ENCODE measurements around the gene INPP5A.

INPP5A gene

GRCh38 chr10:132785723-132786475 lies 248.3 kb downstream of the INPP5A start, which contains the start of gene NKX6-2:
Gene NKX6-2, minus strand, starts transcription at chr10:132786147. Its CDS starts 199 bp downstream, at chr10:132785948.
- no peak for ATAC-seq
- no peak for TF ChIP-seq TOX (CRISPR knock-in tag; IDR thresholded peaks at IDR 0.05; ENCODE audit: borderline replicate concordance)
- TF ChIP-seq ESRRG (CRISPR knock-in tag; IDR thresholded peaks at IDR 0.05) = no peak
- TF ChIP-seq CSDC2 (CRISPR knock-in tag; IDR thresholded peaks at IDR 0.05) = no peak
- no peak for TF ChIP-seq TSHZ2 (CRISPR knock-in tag; IDR thresholded peaks at IDR 0.05)
- no peak for TF ChIP-seq OSR1 (CRISPR knock-in tag; IDR thresholded peaks at IDR 0.05)
- TF ChIP-seq ZNF8 (CRISPR knock-in tag; IDR thresholded peaks at IDR 0.05) = no peak
- TF ChIP-seq CREB5 (CRISPR knock-in tag; IDR thresholded peaks at IDR 0.05; ENCODE audit: low read depth) = no peak
- no peak for TF ChIP-seq ARNTL (CRISPR knock-in tag; IDR thresholded peaks at IDR 0.05; ENCODE audit: borderline replicate concordance, low read depth)
- TF ChIP-seq CSRNP3 (CRISPR knock-in tag; IDR thresholded peaks at IDR 0.05) = no peak
- TF ChIP-seq ISL1 (CRISPR knock-in tag; IDR thresholded peaks at IDR 0.05) = no peak
- TF ChIP-seq RARB (CRISPR knock-in tag; IDR thresholded peaks at IDR 0.05) = no peak
- no peak for TF ChIP-seq ZC3H10 (CRISPR knock-in tag; IDR thresholded peaks at IDR 0.05)

- ATAC-seq = no peak
- TF ChIP-seq TOX (CRISPR knock-in tag; IDR thresholded peaks at IDR 0.05; ENCODE audit: borderline replicate concordance) (no peak), CSRNP3 (CRISPR knock-in tag; IDR thresholded peaks at IDR 0.05) (no peak), PPARA (CRISPR knock-in tag; IDR thresholded peaks at IDR 0.05; ENCODE audit: borderline replicate concordance) (no peak), ZFP3 (CRISPR knock-in tag; IDR thresholded peaks at IDR 0.05) (no peak), ESRRG (CRISPR knock-in tag; IDR thresholded peaks at IDR 0.05) (no peak), CSDC2 (CRISPR knock-in tag; IDR thresholded peaks at IDR 0.05) (no peak), POU6F1 (CRISPR knock-in tag; IDR thresholded peaks at IDR 0.05; ENCODE audit: borderline replicate concordance, low read depth) (no peak), ARNTL (CRISPR knock-in tag; IDR thresholded peaks at IDR 0.05; ENCODE audit: borderline replicate concordance, low read depth) (no peak), SNAI2 (CRISPR knock-in tag; IDR thresholded peaks at IDR 0.05) (no peak), ZNF565 (CRISPR knock-in tag; conservative IDR thresholded peaks at IDR 0.05; ENCODE audit: low read depth) (no peak), GLIS3 (CRISPR knock-in tag; IDR thresholded peaks at IDR 0.05) (no peak), BACH2 (CRISPR knock-in tag; IDR thresholded peaks at IDR 0.05; ENCODE audit: borderline replicate concordance) (no peak), RARB (CRISPR knock-in tag; IDR thresholded peaks at IDR 0.05) (no peak), ZNF8 (CRISPR knock-in tag; IDR thresholded peaks at IDR 0.05) (no peak), ZNF70 (CRISPR knock-in tag; IDR thresholded peaks at IDR 0.05) (no peak), TCF4 (CRISPR knock-in tag; IDR thresholded peaks at IDR 0.05; ENCODE audit: borderline replicate concordance) (no peak)
Observed at GRCh38 chr10:132786476-132786883, 248.9 kb downstream of the INPP5A start.

Data from SK-N-SH treated with all-trans-retinoic acid at 6 μM for 48 hours (cell line).